CD4-positive, alpha-beta T cell (primary cell): ENCODE results near the gene C7orf33. TPM values are rescaled to one million over a fixed set of nuclear protein-coding genes. Genes with fewer than 3 reads are reported as not detected.
"Not testable (repeated sequence)": the region's sequence is repeated elsewhere in the genome, so short reads cannot be mapped to it uniquely, and the experiment has no call there.

ENCODE experiments used
- ATAC-seq: fragments of 200-7000 bp; cut with Tn5 transposase; one replicate; pipeline ENCODE4 v1.10.0; 2022; ENCODE audit warnings: mild to moderate bottlenecking; ENCODE audit not compliant: poor library complexity
- CTCF ChIA-PET: fragments of 350-600 bp; sonication (Branson Sonifier 250); formaldehyde crosslinking; loops from one replicate; lab custom pipeline; 2021; ENCODE audit warnings: antibody characterized with exemption, inconsistent platforms; lab: Charles Lee
- POLR2A ChIA-PET: fragments of 350-600 bp; sonication (Branson Sonifier 250); formaldehyde crosslinking; loops from one replicate; lab custom pipeline; 2021; ENCODE audit warnings: antibody characterized with exemption, inconsistent platforms; lab: Charles Lee
- DNase-seq, 14 experiments: peaks; one replicate each; pipeline ENCODE4 v3.0.0-alpha.2; 2013 to 2020; ENCODE audit warnings: mixed read lengths in 2 of 14
- H3K27ac ChIP-seq, 2 donors: one replicate each; pipeline versions ENCODE4 v1.5.1 to v1.7.0; 2013; ENCODE audit warnings: low read length in 2 of 2, low read depth in 1 of 2, mild to moderate bottlenecking in 1 of 2
- H3K27me3 ChIP-seq, 2 experiments: 1 replicate in 1 of 2; 2 replicates in 1 of 2; pipeline versions ENCODE4 v1.6.1 to v1.7.0; 2013; ENCODE audit warnings: low read length in 2 of 2, control low read depth in 1 of 2, mild to moderate bottlenecking in 1 of 2, moderate library complexity in 1 of 2; ENCODE audit not compliant: insufficient read depth in 2 of 2, control insufficient read depth in 1 of 2
- H3K36me3 ChIP-seq: one replicate; pipeline ENCODE4 v1.6.1; 2013; ENCODE audit warnings: low read length, control low read depth; ENCODE audit not compliant: insufficient read depth
- H3K4me1 ChIP-seq: one replicate; pipeline ENCODE4 v1.6.1; 2013; ENCODE audit warnings: low read length, control low read depth; ENCODE audit not compliant: insufficient read depth
- H3K4me3 ChIP-seq: one replicate; pipeline ENCODE4 v1.5.1; 2013; ENCODE audit warnings: mild to moderate bottlenecking, low read length, moderate library complexity
- H3K9me3 ChIP-seq, 2 experiments: 1 replicate in 1 of 2; 2 replicates in 1 of 2; pipeline versions ENCODE4 v1.6.1 to v1.7.0; 2013; ENCODE audit warnings: low read length in 2 of 2, mild to moderate bottlenecking in 2 of 2, control low read depth in 1 of 2, moderate library complexity in 1 of 2; ENCODE audit not compliant: control insufficient read depth in 1 of 2, insufficient read depth in 1 of 2
- H3K27ac Mint-ChIP-seq: one replicate; pipeline ENCODE4 v1.8.0; 2020; ENCODE audit warnings: mixed read lengths
- H3K27me3 Mint-ChIP-seq: one replicate; pipeline ENCODE4 v1.8.0; 2021; ENCODE audit warnings: mixed read lengths
- H3K36me3 Mint-ChIP-seq: one replicate; pipeline ENCODE4 v1.8.0; 2021; ENCODE audit warnings: low read depth, mixed read lengths
- H3K4me1 Mint-ChIP-seq: one replicate; pipeline ENCODE4 v1.8.0; 2021; ENCODE audit warnings: low read depth, mixed read lengths
- H3K4me3 Mint-ChIP-seq: one replicate; pipeline ENCODE4 v1.8.0; 2020; ENCODE audit warnings: mild to moderate bottlenecking, mixed read lengths
- H3K9me3 Mint-ChIP-seq: one replicate; pipeline ENCODE4 v1.8.0; 2020; ENCODE audit warnings: mixed read lengths
- intact Hi-C, 2 experiments: fragments of 100-400 bp; cut with DNase I in 1 of 2; cut with micrococcal nuclease in 1 of 2; formaldehyde crosslinking; loops; one replicate each; pipeline versions ENCODE4 v1.15.1 to v1.9.0; 2023 to 2025; cut with DNase I, micrococcal nuclease
- total RNA-seq, 174 experiments: library from RNA in 2 of 174; stranded (reverse) in 2 of 174; gene quantifications; one replicate each; pipeline ENCODE4 v1.2.3 and lab custom pipeline; 2021 to 2026
- TF ChIP-seq, protein P1 (sequence below): fragments of 200-600 bp; IDR thresholded peaks from one replicate; pipeline ENCODE4 v1.8.0; 2022; ENCODE audit warnings: antibody characterized with exemption, mild to moderate bottlenecking

Gene C7orf33
- total RNA-seq, 2 experiments from 2014 or later, result not detected

DNA sequence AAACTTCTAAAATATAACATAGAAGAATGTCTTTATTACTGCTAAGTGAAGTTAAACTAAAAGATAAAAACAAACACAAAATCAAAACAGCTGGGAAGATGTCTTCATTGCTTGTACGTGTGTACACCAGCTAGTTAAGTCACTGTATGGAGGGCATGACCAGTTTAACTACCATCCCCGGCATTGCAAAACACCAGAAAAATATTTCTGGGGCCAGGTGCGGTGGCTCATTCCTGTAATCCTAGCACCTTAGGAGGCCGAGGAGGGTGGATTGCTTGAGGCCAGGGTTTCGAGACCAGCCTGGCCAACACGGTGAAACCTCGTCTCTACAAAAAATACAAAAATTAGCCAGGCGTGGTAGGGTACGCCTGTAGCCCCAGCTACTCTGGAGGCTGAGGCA is 19.2 kb upstream of the C7orf33 start:
- no peaks in the 10 kb centered on the region for H3K27me3 ChIP-seq
- DNase-seq, result no peak
- TF ChIP-seq, protein P1, sequence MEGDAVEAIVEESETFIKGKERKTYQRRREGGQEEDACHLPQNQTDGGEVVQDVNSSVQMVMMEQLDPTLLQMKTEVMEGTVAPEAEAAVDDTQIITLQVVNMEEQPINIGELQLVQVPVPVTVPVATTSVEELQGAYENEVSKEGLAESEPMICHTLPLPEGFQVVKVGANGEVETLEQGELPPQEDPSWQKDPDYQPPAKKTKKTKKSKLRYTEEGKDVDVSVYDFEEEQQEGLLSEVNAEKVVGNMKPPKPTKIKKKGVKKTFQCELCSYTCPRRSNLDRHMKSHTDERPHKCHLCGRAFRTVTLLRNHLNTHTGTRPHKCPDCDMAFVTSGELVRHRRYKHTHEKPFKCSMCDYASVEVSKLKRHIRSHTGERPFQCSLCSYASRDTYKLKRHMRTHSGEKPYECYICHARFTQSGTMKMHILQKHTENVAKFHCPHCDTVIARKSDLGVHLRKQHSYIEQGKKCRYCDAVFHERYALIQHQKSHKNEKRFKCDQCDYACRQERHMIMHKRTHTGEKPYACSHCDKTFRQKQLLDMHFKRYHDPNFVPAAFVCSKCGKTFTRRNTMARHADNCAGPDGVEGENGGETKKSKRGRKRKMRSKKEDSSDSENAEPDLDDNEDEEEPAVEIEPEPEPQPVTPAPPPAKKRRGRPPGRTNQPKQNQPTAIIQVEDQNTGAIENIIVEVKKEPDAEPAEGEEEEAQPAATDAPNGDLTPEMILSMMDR, result no peak
- peaks cover 4% of the 10 kb centered on the region for H3K4me1 Mint-ChIP-seq
- peaks cover 5% of the 10 kb centered on the region for H3K4me1 ChIP-seq
- no peak overlapping the region for H3K27ac Mint-ChIP-seq
- no peaks in the 10 kb centered on the region for H3K36me3 Mint-ChIP-seq
- no peak overlapping the region for H3K4me3 Mint-ChIP-seq
- ATAC-seq, result no peak
- ChIA-PET CTCF (no interaction called here), POLR2A (no interaction called here)
- H3K9me3 Mint-ChIP-seq, result no peaks in the 10 kb centered on the region
- intact Hi-C loops, result loop anchor here in 1 of 2 experiments (10.0 kb wide), 1 partner anchor 203 kb away; no protein-coding TSS in a partner anchor
- no peak overlapping the region for H3K27ac ChIP-seq
- no peaks in the 10 kb centered on the region for H3K36me3 ChIP-seq
- H3K4me3 ChIP-seq, result no peak overlapping the region
- no peaks in the 10 kb centered on the region for H3K9me3 ChIP-seq
- H3K27me3 Mint-ChIP-seq, result no peaks in the 10 kb centered on the region

DNA sequence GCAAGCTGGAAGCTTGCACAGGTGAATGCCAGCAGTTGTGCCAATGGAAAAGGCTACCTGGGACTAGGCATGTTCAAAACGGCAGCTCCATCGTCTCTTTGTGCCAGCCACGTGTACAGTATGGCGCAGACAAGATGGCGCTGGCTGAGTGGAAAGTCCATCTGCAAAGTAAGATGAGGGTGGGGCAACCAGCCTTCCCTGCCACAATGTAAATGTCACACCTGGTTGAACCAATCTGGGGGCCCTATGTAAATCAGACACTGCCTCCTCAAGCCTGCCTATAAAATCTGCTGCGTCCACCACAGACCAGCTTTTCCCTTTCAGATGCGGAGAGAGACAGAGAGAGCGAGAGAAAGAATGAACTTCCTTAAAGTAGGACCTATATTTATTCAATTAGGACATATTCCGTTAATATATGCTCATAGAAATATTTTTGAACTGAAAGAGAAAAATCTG is 18.5 kb upstream of the C7orf33 start:
- Histone ChIP-seq H3K27ac (no peak overlapping the region), H3K27me3 (no peaks in the 10 kb centered on the region), H3K9me3 (no peaks in the 10 kb centered on the region), H3K4me1 (peaks cover 5% of the 10 kb centered on the region), H3K4me3 (no peak overlapping the region), H3K36me3 (no peaks in the 10 kb centered on the region)
- ChIA-PET POLR2A (no interaction called here), CTCF (no interaction called here)
- Mint-ChIP-seq H3K27me3 (no peaks in the 10 kb centered on the region), H3K27ac (no peak overlapping the region), H3K4me1 (peaks cover 4% of the 10 kb centered on the region), H3K9me3 (no peaks in the 10 kb centered on the region), H3K36me3 (no peaks in the 10 kb centered on the region), H3K4me3 (no peak overlapping the region)
- DNase-seq, result no peak
- TF ChIP-seq, protein P1, result no peak
- intact Hi-C loops, result loop anchor here in 1 of 2 experiments (10.0 kb wide), 1 partner anchor 203 kb away; no protein-coding TSS in a partner anchor
- no peak for ATAC-seq

DNA sequence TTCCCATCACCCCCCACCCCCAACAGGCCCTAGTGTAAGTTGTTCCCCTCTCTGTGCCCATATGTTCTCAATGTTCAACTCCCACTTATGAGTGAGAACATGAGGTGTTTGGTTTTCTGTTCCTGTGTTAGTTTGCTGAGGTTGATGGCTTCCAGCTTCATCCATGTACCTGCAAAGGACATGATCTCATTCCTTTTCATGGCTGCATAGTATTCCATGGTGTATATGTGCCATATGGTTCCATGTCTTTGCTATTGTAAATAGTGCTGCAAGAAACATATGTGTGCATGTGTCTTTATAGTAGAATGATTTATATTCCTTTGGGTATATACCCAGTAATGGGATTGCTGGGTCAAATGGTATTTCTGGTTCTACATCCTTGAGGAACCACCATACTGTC is 17.0 kb upstream of the C7orf33 start:
- H3K9me3 Mint-ChIP-seq, result not testable (repeated sequence)
- CTCF ChIA-PET, result interaction anchor here (1.0 kb wide), 1 partner anchor 9 kb away, joined by 3 read pairs; no protein-coding TSS in a partner anchor
- intact Hi-C loops, result loop anchor here in 1 of 2 experiments (10.0 kb wide), 1 partner anchor 201 kb away; no protein-coding TSS in a partner anchor

More for the DNA sequence above, 17.0 kb upstream of the C7orf33 start:
- not testable (repeated sequence) for H3K27me3 ChIP-seq, H3K36me3 ChIP-seq, H3K4me3 ChIP-seq, DNase-seq, H3K36me3 Mint-ChIP-seq, H3K4me1 ChIP-seq, H3K4me1 Mint-ChIP-seq, H3K27ac Mint-ChIP-seq, H3K4me3 Mint-ChIP-seq, H3K27me3 Mint-ChIP-seq, H3K27ac ChIP-seq, H3K9me3 ChIP-seq, ATAC-seq
- POLR2A ChIA-PET, result interaction anchor here (2.0 kb wide), 1 partner anchor 125 kb away, joined by 11 read pairs; the partner anchor contains the start of gene CUL1
